RWPE1 (cell line): ENCODE results near the gene CDON.

ENCODE experiments used
- CTCF ChIA-PET: fragments of 350-600 bp; sonication (Branson Sonifier 250); formaldehyde crosslinking; extraction: SDS; loops from one replicate; lab custom pipeline; 2021; lab: Yijun Ruan, JAX
- POLR2A ChIA-PET: fragments of 400-600 bp; formaldehyde crosslinking; extraction: SDS; loops from one replicate; lab custom pipeline; 2020; ENCODE audit warnings: antibody characterized with exemption; ENCODE audit not compliant: low non-redundant PET; lab: Yijun Ruan, JAX
- DNase-seq: peaks from one replicate; pipeline ENCODE4 v3.0.0; 2012; ENCODE audit warnings: low spot score
- H3K27ac ChIP-seq: fragments of 450-650 bp; 2 replicates; pipeline ENCODE4 v1.5.1; 2017
- TF ChIP-seq, protein P1 (sequence below): fragments of 450-650 bp; conservative IDR thresholded peaks from 2 replicates; pipeline ENCODE4 v1.5.1; 2017; ENCODE audit warnings: low read depth, mild to moderate bottlenecking

CDON gene

DNA sequence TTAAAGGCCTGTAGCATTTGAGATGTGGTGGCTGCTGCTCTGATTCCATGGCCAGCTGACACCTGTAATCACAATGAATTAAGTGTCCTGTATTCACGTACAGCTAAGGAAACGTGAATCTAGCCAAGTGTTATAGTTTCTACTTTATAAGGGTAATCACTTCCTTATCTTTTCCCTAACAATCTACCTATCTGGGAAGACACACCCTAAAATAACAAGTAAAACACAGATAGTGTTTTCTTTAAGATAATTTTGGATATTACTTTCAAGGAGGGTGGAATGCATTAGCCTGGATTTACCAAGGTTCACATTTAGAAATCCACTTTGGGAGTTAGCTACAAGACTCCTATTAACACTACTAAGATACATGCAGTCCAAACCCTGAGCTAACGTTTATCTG, 11.5 kb downstream of the CDON start:
- TF ChIP-seq, protein P1, sequence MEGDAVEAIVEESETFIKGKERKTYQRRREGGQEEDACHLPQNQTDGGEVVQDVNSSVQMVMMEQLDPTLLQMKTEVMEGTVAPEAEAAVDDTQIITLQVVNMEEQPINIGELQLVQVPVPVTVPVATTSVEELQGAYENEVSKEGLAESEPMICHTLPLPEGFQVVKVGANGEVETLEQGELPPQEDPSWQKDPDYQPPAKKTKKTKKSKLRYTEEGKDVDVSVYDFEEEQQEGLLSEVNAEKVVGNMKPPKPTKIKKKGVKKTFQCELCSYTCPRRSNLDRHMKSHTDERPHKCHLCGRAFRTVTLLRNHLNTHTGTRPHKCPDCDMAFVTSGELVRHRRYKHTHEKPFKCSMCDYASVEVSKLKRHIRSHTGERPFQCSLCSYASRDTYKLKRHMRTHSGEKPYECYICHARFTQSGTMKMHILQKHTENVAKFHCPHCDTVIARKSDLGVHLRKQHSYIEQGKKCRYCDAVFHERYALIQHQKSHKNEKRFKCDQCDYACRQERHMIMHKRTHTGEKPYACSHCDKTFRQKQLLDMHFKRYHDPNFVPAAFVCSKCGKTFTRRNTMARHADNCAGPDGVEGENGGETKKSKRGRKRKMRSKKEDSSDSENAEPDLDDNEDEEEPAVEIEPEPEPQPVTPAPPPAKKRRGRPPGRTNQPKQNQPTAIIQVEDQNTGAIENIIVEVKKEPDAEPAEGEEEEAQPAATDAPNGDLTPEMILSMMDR, result no peak
- CTCF ChIA-PET, result interaction anchor here (0.6 kb wide), 1 partner anchor 143 kb away, joined by 3 read pairs; no protein-coding TSS in a partner anchor
- H3K27ac ChIP-seq, result no peak overlapping the region
- POLR2A ChIA-PET, result no interaction called here
- DNase-seq, result no peak

DNA sequence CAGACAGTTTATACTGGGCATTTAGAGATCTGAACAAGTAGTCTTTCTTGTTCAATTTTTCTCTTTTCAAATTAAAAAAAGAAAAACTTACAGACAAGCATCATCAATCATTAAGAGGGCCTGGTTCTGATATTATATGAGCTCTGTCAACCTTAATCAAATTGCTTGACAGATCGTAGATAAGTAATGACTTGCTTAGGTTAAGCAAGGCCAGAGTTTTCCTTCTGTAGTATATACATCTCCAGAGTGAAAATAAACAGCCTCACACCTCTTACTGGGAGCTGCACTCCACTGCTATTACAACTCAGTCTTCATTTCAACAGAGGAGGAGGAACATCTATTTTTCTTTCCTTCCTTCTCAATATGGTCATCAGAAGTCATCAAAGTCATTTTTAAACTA, 13.5 kb downstream of the CDON start:
- H3K27ac ChIP-seq, result no peak overlapping the region
- ChIA-PET POLR2A (no interaction called here), CTCF (no interaction called here)
- TF ChIP-seq, protein P1, result no peak
- no peak for DNase-seq

- H3K27ac ChIP-seq, result no peak overlapping the region
- CTCF ChIA-PET, result no interaction called here
- POLR2A ChIA-PET, result no interaction called here
- TF ChIP-seq, protein P1, result no peak
- DNase-seq, result no peak
Observed at GRCh38 chr11:126048197-126048596, 14.5 kb downstream of the CDON start.

DNA sequence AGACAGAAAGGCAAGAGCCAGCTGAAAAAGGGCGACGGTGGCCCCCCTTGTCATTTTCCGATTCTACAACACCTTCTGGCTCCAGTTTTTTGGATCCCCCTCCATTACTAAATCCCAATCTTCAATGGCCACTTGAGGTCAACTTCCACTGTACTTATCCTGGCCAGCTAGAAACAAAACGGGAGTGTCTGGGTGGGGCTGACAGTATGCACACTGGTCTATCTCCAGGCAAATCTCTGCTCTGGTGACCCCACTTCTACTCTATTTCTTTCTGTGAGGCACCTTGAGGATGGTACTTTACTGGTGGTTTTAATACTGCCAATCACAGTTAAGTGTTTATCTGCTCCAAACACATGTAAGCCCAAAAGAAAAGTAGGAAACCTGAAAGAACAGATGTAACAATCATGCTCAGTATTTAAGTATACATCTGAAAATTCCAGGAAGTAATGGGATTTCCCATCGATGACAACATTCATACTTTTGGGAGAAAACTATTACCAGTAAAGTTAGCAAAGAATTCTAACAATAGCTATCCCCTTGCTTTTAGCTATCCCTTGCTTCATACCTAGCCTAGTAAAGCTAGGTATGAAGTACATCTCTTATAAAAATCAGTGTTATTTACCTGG, 16.0 kb downstream of the CDON start:
- CTCF ChIA-PET, result no interaction called here
- POLR2A ChIA-PET, result no interaction called here
- H3K27ac ChIP-seq, result no peak overlapping the region
- TF ChIP-seq, protein P1, result no peak
- no peak for DNase-seq

- ChIA-PET CTCF (no interaction called here), POLR2A (no interaction called here)
- TF ChIP-seq, protein P1, result no peak
- DNase-seq, result peak; percentile 14
- no peak overlapping the region for H3K27ac ChIP-seq
Observed at GRCh38 chr11:126039485-126040271, 23.0 kb downstream of the CDON start.

DNA sequence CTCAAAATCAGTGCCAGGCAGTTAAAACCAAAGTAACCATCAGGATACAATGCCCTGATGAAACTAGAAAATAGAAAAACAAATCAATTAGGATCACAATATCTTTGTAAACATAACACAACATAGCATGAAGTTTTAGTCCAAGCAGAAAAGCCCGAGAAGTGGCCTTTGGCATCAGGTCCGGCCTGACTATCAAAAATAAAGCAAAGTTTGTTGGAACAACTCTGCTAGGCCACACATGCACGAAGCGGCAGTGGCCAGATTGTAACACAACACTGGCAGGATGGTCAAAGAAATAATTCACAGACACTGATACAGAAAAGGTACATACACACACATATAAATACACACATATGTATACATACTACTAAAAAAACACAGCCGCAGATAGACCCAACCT, 26.9 kb downstream of the CDON start:
- no peak overlapping the region for H3K27ac ChIP-seq
- ChIA-PET CTCF (no interaction called here), POLR2A (no interaction called here)
- DNase-seq, result no peak
- TF ChIP-seq, protein P1, result no peak
